GM18507 (cell line): ENCODE data around the gene NYAP1.
"Not testable (repeated sequence)": the region's sequence is repeated elsewhere in the genome, so short reads cannot be mapped to it uniquely, and the experiment has no call there.

Source experiments
- DNase-seq: peaks from one replicate; pipeline ENCODE4 v3.0.0; 2011; ENCODE audit warnings: low read depth; ENCODE audit not compliant: insufficient read length; ENCODE audit errors: extremely low spot score
- FAIRE-seq: peaks from 2 replicates; lab custom pipeline; 2011; peaks lifted over from hg19 to GRCh38; lab: Jason Lieb, UNC

Gene NYAP1

DNA sequence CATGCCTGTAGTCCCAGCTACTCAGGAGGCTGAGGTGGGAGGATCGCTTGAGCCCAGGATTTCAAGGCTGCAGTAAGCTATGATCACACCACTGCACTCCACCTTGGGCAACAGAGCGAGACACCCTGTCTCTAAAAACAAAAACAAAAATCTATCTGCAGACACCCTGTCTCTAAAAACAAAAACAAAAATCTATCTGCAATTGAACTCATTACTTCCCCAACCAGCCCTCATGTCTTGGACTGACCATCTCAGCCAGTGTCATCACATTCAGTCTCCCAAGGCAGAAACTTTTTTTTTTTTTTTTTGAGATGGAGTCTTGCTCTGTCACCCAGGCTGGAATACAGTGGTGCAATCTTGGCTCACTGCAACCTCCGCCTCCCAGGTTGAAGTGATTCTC lies 20.3 kb downstream of the NYAP1 start:
- DNase-seq, FAIRE-seq: not testable (repeated sequence)

DNA sequence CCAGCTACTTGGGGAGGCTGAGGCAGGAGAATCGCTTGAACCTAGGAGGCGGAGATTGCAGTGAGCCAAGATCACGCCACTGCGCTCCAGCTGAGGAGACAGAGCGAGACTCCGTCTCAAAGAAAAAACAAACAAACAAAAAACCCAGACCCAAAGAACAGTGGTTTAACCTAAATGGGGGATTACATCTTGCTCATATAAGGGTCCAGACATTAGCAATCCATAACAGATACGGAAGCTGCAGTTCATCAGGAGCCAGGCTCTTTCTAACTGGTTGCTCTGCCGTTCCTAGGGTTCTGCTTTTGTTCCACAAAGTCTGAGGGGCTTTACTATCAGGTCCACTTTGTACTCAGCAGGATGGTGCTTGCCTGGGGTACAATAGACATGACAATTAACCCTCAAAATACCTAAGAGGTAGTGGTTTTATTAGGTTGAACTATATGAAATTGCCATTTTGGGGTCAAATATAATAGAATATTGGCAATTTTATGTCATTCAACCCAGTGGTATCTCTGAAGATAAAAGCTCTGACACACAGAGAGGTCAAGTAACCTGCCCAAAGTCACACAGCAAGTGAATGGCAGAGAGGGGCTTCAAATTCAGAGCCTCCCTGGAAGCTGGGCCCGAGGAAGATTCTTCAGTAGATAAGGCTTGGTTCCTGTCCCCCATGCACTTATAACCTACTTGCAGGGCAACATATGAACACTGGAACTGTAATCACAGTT lies 21.3 kb downstream of the NYAP1 start:
- no peak for FAIRE-seq
- DNase-seq = no peak

- FAIRE-seq = no peak
- DNase-seq = no peak
Measured at GRCh38 chr7:100506356-100506923, 22.7 kb downstream of the NYAP1 start.

GRCh38 chr7:100509231-100509630 lies 25.5 kb downstream of the NYAP1 start:
- FAIRE-seq (no peak), DNase-seq (no peak)

GRCh38 chr7:100510437-100511239 lies 26.9 kb downstream of the NYAP1 start:
- no peak for DNase-seq
- no peak for FAIRE-seq

DNA sequence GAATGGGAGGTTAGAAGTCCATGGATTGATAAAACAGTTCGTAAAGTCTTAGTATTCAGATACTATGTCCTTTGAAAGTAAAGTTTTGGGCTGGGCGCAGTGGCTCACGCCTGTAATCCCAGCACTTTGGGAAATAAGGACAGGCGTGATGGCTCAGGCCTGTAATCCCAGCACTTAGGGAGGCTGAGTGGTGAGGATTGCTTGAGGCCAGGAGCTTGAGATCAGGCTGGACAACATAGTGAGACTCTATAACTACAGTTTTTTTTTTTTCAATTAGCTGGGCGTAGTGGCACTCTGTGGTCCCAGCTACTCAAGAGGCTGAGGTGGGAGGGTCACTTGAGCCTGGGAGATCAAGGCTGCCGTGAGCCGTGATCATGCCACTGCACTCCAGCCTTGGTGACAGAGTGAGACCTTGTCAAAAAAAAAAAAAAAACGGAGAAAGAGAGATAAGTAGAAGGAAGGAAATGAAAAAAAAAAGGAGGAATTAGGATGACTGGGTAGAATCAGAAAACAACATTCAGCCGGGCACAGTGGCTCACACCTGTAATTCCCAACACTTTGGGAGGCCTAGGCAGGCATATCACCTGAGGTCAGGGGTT lies 29.6 kb downstream of the NYAP1 start:
- no peak for DNase-seq
- no peak for FAIRE-seq

DNA sequence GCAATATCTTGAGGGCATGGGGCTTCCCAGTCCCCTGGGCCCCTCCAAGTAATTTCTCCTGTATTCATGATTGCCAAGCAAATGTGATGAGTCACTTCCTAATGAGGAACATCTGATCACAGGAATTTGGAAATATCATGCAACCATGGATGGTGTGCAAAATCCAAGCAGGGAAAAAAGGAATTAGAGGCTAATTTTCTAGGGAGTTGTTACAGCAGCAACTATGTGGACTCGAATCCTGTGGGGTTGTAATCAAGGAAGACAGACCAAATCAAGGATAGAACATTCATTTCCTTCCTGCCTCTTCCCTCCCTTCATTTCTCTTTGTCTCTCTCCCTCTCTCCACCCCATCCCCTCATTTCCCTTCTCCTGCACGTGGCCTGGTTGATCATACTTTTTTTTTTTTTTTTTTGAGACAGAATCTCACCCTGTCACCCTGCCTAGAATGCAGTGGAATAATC lies 31.4 kb downstream of the NYAP1 start:
- FAIRE-seq (no peak), DNase-seq (no peak)

DNA sequence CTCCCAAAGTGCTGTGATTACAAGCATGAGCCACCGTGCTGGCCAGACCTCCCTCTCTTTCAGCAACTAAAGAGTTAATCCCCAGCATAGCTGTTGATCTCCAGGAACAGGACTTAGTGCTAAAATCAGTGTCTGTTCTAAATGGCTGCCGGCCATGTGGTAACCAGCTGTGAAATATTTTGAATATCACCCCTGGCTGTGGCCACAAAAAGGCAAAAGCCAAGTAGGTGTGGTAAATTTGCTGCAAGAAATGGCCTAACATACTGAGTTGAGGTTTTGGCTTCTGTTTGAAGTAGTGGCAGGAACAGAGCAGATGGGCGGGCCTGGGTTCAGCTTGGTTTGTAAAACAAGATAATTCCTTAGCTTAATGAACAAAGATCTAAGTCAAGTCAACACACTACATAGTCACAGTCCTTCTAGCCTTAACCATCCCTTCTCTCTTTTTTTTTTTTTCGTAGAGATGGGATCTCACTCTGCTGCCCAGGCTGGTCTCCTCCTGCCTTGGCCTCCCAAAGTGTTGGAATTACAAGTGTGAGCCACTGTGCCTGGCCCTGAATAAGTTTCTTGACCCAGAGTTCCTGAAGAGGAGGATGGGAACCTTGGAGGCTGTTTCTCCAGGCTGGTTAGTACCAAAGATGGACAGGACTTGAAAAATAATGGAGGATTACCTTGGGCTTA lies 32.5 kb downstream of the NYAP1 start:
- FAIRE-seq (peak; percentile 68), DNase-seq (peak; percentile 44)

- FAIRE-seq (no peak), DNase-seq (no peak)
Measured at GRCh38 chr7:100517305-100517704, 33.6 kb downstream of the NYAP1 start.

- DNase-seq (no peak), FAIRE-seq (no peak)
Measured at GRCh38 chr7:100519580-100519979, 35.9 kb downstream of the NYAP1 start.

DNA sequence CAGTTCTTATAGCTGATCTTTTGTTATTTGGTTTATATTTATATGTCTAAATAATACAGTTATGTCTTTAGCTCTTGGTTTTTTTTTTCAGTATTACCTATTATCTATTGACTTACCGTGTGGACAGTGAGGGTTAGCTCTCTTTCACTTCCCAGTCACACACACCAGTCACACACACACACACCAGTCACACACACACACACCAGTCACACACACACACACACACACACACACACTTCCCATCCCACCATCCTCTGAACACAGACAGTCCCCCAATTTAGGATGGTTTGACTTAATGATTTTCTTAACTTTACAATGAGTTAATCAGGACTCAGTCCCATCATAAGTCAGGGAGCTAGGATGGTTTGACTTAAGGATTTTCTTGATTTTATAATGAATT lies 36.4 kb downstream of the NYAP1 start:
- FAIRE-seq (no peak), DNase-seq (no peak)

GRCh38 chr7:100521076-100521475 lies 37.3 kb downstream of the NYAP1 start:
- FAIRE-seq = no peak
- DNase-seq = no peak

DNA sequence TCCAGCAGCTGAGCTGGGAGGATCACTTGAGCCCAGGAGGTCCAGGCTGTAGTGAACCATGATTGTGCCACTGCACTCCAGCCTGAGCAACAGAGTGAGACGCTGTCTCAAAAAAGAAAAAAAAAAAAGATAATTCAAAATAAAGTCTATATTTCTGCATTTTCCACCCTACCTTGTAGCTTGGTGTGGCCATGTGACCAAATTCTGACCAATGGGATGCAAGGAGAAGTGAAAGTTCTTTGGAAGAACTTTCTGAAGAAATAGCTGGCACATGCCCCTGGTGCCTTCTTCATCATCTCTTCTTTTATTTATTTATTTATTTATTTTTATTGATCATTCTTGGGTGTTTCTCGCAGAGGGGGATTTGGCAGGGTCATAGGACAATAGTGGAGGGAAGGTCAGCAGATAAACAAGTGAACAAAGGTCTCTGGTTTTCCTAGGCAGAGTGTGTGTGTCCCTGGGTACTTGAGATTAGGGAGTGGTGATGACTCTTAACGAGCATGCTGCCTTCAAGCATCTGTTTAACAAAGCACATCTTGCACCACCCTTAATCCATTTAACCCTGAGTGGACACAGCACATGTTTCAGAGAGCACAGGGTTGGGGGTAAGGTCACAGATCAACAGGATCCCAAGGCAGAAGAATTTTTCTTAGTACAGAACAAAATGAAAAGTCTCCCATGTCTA lies 38.3 kb downstream of the NYAP1 start:
- not testable (repeated sequence) for DNase-seq, FAIRE-seq

GRCh38 chr7:100523192-100523591 lies 39.5 kb downstream of the NYAP1 start:
- DNase-seq, FAIRE-seq: not testable (repeated sequence)

DNA sequence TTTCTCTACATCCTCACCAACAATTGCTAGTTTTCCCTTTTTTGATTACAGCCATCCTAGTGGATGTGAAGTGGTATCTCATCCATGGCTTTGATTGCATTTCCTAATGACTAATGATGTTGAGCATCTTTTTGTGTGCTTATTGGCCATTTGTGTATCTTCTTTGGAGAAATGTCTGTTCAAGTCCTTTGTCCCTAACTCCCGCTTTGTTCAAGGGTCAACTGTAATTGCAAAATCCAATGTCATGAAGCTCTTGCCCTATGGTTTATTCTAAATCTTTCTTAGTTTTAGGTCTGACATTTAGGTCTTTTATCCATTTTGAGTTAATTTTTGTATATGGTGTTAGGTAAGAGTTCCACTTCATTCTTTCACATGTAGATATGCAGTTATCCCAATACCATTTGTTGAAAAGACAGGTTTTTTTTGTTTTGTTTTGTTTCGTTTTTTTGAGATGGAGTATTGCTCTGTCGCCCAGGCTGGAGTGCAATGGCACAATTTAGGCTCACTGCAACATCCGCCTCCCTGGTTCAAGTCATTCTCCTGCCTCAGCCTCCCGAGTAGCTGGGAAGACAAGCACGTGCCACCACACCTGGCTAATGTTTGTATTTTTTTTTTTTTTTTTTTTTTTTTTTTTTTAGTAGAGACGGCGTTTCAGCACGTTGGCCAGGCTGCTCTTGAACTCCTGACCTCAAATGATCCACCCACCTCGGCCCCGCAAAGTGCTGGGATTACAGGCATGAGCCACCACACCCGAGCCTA lies 44.6 kb downstream of the NYAP1 start:
- not testable (repeated sequence) for FAIRE-seq

GRCh38 chr7:100532165-100533022 lies 48.7 kb downstream of the NYAP1 start:
- FAIRE-seq = no peak

More for the DNA sequence above, 44.6 kb downstream of the NYAP1 start:
- not testable (repeated sequence) for DNase-seq

DNA sequence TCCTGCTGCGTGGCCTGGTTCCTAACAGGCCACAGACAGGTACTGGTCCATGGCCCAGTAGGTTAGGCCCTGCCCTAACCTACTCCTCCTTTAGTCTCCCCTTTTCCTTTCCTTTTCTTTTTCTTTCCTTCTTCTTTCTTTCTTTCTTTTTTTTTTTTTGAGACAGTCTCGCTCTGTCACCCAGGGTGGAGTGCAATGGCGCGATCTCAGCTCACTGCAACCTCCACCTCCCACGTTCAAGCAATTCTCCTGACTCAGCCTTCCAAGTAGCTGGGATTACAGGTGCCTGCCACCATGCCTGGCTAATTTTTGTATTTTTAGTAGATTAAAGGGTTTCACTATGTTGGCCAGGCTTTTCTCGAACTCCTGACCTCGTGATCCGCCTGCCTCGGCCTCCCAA lies 52.3 kb downstream of the NYAP1 start:
- FAIRE-seq, DNase-seq: not testable (repeated sequence)

More at GRCh38 chr7:100532165-100533022, 48.7 kb downstream of the NYAP1 start:
- DNase-seq = no peak
